Stimulated activated CD4-positive, alpha-beta T cell treated with anti-CD3 and anti-CD28 coated beads, Interleukin-12 subunit alpha, Interleukin-12 subunit beta, amount 100 ng/mL, for 4 hours (primary cell): Measurements from ENCODE around the gene BAG1.

Experiments used
- DNase-seq: peaks from one replicate; pipeline ENCODE4 v3.0.0-alpha.2; 2020

Gene BAG1

DNA sequence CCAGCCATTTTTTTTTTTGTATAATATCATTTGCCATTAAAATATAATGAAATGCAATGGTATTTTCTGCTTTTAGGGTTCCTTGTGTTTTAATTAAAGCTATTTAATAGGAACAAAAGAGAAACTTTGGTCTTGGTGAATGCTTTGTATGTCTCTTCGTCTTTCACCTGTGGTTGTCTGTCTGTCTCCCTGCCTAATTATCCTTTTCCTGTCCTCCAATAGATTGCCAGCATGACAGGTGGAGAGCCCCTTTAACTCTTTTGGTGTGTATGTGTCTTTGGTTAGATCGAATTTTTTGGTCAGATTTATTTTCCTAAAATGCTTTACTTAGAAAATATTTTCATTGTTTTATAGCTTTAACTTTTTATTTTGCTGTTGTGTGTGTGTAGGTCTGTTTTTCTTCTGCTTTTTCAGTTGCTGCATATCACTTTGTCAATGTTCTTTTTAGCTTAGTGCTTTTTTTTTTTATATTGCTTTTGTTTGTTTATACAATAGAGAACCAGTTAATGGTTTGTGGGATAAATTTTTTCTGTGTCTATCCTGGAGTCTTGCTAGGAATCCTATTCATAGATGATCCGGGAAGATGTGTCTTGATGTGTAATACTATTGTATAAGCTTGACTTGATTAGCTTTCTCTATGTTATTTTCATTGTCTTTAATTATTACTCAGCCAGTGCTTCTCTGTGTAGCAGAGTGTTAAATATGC is 8.9 kb upstream of the BAG1 start:
- DNase-seq = no peak

DNA sequence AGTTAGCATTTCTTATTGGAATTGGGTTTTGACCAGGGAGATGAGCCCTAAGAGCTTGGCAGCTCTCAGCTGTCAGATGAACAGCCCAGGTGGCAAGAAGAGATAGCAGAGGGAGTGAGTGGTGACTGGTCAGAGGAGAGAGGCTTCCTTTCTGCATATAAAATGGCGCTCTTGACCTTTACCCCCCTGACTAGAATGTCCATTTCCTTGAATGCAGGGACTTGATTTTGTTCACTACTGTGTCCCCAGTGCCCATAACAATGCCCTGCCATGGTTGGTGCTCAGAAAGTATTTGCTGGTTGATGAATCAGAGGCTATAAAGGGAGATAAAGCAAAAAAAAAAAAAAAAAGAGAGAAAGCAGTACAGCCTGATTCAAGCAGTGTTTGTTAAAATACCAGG is 7.6 kb upstream of the BAG1 start:
- no peak for DNase-seq

- DNase-seq = no peak
Observed at GRCh38 chr9:33270146-33270545, 5.6 kb upstream of the BAG1 start.

- DNase-seq = no peak
Observed at GRCh38 chr9:33267151-33267767, 2.8 kb upstream of the BAG1 start.

GRCh38 chr9:33265211-33265865 is 830 bp upstream of the BAG1 start:
- no peak for DNase-seq

DNA sequence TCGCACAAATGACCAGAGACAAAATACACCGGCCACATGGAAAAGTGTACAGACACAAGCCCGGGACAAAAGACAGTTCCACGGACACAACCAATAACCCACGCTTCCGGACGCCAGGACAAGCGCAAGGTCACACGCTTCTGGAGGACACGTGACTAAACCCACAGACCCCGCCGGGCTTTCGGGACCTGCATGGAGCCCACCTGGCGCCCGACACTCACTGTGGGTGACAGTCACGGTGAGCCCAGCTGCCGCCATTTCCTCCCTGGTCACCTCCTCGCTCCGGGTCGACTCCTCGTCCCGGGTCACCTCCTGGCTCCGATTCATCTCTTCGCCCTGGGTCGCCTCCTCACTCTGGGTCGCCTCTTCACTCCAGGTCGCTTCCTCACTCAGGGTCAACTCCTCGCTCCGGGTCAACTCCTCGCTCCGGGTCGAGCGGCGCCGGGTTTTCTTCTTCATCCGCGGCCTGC is 470 bp downstream of the BAG1 start:
- peak; percentile 41 for DNase-seq

GRCh38 chr9:33263131-33264002 is 1.1 kb downstream of the BAG1 start:
- no peak for DNase-seq

DNA sequence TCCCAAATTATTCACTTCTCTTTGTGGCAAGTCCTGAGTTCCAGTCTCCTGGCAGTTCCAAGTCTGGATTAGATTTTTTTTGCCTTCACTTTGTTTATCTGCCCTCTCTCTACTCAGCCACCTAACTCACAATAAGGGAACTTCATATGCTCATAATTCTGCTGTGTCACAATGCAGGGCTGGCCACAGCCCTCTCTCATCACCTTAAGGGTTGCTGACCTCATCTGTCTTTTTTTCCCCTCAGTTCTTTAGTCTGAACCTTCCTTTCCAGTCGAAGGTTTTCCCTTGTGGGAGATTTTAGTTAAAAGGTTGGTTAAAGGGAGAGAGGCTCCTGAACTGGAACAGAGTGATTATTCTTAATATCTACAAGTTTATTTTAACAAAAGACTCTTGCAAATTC is 4.1 kb downstream of the BAG1 start:
- no peak for DNase-seq

DNA sequence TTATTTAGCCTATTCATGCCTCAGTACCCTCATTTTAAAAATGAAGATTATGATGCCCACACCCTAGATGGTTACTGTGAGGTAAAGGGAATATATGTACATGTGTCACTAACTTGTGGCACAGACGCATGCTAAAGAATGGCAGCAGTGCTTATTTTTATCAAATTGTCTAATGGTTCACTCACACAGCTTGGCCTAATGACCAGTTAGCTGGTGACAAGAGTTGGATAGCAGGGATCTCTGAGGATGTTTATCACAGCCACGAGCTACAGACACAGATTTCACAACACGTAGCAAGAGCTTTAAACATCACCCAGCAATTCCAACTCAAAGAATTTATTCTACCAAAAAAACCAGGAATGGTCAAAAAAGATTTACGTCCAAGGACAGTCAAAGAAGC is 7.2 kb downstream of the BAG1 start:
- no peak for DNase-seq

GRCh38 chr9:33256236-33256635 is 8.3 kb downstream of the BAG1 start:
- DNase-seq = no peak

GRCh38 chr9:33255471-33255870 is 9.0 kb downstream of the BAG1 start:
- DNase-seq = no peak

GRCh38 chr9:33255014-33255413 is 9.5 kb downstream of the BAG1 start:
- DNase-seq = no peak

GRCh38 chr9:33254211-33254610 is 10.3 kb downstream of the BAG1 start:
- DNase-seq = no peak

DNA sequence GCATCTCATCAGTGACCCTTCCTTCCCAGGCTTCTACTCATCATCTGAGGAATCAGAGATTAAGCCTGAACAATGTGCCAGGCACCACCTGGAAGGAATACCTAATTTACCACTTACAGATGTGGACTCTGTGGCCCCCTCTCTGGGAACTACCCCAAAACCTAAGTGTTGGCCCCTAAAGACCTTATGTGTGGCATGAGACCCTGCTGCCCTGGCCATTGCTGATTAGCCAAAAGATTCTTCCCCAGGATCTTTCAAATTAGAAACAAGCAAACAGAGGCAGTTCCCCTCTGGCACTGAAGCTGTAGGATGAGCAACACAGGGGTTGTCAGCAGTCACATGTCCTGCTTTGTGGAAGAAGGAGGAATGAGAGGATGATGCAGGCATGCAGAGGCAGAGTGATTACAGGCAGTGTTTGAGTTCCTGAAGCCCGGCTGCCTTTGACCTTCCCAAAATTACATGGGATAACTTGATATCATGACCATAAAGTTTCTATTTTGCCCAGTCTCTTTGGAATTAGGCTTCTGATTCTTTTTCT is 14.0 kb downstream of the BAG1 start:
- no peak for DNase-seq

- DNase-seq = no peak
Observed at GRCh38 chr9:33249983-33250382, 14.5 kb downstream of the BAG1 start.

- no peak for DNase-seq
Observed at GRCh38 chr9:33249087-33249658, 15.3 kb downstream of the BAG1 start.

- no peak for DNase-seq
Observed at GRCh38 chr9:33248606-33249005, 15.9 kb downstream of the BAG1 start.

- no peak for DNase-seq
Observed at GRCh38 chr9:33246269-33246860, 18.1 kb downstream of the BAG1 start.

DNA sequence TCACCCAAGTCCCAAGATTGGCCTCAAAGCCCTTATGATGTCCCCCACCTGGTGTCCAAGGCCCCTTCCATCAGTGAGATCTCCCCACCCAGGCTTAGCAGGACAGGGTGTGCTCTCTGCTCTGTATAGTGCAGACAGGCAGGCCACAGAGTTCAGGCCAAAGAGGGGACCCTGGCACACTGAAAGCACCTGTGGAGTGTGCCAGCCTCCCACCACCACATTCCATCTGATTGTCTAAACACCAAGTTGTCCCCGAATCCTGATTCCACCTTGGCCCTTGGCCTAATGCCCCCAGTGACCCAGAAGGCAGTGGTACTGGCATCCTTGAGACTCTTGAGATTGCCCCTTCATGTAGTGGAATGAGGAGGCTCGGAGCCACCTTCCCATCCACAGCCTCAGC is 19.2 kb downstream of the BAG1 start:
- no peak for DNase-seq

GRCh38 chr9:33244137-33244784 is 20.2 kb downstream of the BAG1 start:
- no peak for DNase-seq

DNA sequence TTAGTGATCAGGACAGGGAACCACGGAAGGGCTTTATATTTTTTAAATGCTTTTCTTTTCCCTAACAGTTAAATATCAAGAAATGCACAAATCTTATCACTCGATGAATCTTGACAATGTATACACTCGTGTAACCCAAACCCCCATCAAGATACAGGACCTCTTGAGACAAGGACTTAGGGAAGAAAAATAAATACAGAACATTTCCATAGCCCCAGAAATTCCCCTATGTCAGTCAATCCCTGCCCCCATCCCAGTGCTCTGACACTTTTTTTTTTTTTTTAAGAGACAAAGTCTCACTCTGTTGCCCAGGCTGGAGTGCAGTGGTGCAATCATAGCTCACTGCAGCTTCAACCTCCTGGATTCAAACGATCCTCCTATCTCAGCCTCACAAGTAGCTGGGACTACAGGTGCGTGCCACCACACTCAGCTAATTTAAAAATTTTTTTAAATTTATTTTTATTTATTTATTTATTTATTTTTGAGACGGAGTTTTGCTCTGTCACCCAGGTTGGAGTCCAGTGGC is 21.8 kb downstream of the BAG1 start:
- no peak for DNase-seq
